ENCODE results near the gene ADAMTS1. TPM values are rescaled to one million over a fixed set of nuclear protein-coding genes. Genes with fewer than 3 reads are reported as not detected.

The ADAMTS1 gene
- total RNA-seq, 1 experiment from 2014 or later, result 17.8 TPM

DNA sequence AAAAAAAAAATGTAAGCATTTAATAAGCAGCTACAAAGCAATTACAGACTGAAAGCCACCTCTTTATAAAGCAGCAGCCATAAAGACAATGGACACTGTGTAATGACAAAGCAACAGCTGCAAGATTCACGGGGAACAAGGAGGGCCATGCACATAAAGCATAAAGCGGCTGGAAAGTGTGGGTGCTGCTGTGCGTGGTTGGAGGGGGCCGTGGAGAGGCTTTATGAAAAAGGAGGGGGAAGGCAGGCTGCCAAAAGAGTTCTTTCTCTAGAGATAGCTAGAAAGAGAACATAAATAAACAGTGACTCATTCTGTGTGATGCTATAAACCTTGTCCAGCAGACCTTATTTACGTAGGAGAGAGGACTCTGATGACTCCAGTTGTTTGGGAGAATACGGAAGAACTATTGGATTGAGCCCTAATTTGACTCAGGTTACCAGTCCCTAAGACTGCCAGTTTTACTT, 49.3 kb downstream of the ADAMTS1 start:
- peaks cover 1% of the 10 kb centered on the region in 2 experiments; a peak in 2 of 4 replicates for H3K4me1 Mint-ChIP-seq
- Histone ChIP-seq H2BK120ac (ENCODE audit: low read depth, low read length, poor library complexity, severe bottlenecking) (no peak overlapping the region), H3K79me1 (ENCODE audit: insufficient read depth, low read depth, low read length, poor library complexity, severe bottlenecking) (no peaks in the 10 kb centered on the region), H4K20me1 (ENCODE audit: control insufficient read depth, insufficient read depth, insufficient read length) (no peaks in the 10 kb centered on the region), H4K5ac (ENCODE audit: insufficient read length, low read depth, low read length) (no peak overlapping the region), H4K91ac (ENCODE audit: insufficient read length, low read depth, low read length) (no peak overlapping the region), H3K27me3 (ENCODE audit: insufficient read depth, low read length) (no peaks in the 10 kb centered on the region), H3K9me3 (ENCODE audit: control insufficient read depth, low read depth, low read length) (no peaks in the 10 kb centered on the region), H3K9ac (ENCODE audit: extremely low read depth, insufficient read length, low read length) (no peak overlapping the region), H3K4me2 (ENCODE audit: insufficient read depth, insufficient read length, low read length) (no peak overlapping the region), H3K56ac (ENCODE audit: insufficient read length, low read depth, low read length) (no peak overlapping the region), H2AFZ (ENCODE audit: low read length) (no peak overlapping the region), H3K18ac (ENCODE audit: insufficient read length, low read depth, low read length) (no peak overlapping the region), H3T11ph (ENCODE audit: low read length) (no peak overlapping the region), H2BK12ac (ENCODE audit: insufficient read length, low read depth, low read length) (no peak overlapping the region), H3K27ac (ENCODE audit: insufficient read length, low read depth, low read length) (no peak overlapping the region), H3K4me1 (ENCODE audit: insufficient read depth, low read length) (no peaks in the 10 kb centered on the region), H2BK20ac (ENCODE audit: low read depth, low read length, poor library complexity, severe bottlenecking) (no peak overlapping the region), H3K4ac (ENCODE audit: low read depth, low read length) (no peak overlapping the region), H2AK5ac (ENCODE audit: insufficient read length, low read length) (no peak overlapping the region), H3K79me2 (ENCODE audit: insufficient read depth, low read length) (no peaks in the 10 kb centered on the region), H2BK15ac (ENCODE audit: low read depth, low read length) (no peak overlapping the region), H4K8ac (replicated peaks; ENCODE audit: insufficient read length, low read depth, low read length) (no peak overlapping the region), H3K14ac (ENCODE audit: insufficient read depth, low read length) (no peak overlapping the region), H2BK5ac (ENCODE audit: insufficient read length, low read length) (no peak overlapping the region), H3K23ac (ENCODE audit: insufficient read length, low read depth, low read length) (no peak overlapping the region), H3K23me2 (ENCODE audit: insufficient read length, low read depth, low read length, poor library complexity, severe bottlenecking) (no peaks in the 10 kb centered on the region)
- H3K4me3 Mint-ChIP-seq, result no peak overlapping the region
- no peak for DNase-seq
- no peaks in the 10 kb centered on the region for H3K27me3 Mint-ChIP-seq (ENCODE audit: low read depth)
- H3K36me3 Mint-ChIP-seq (ENCODE audit: insufficient read depth in 1 of 3, low read depth in 3 of 3), result no peaks in the 10 kb centered on the region; a peak in 1 of 7 replicates
- WGBS (ENCODE audit: extremely low coverage, insufficient read length, low lambda C conversion rate), result no CpG with 5 or more reads among the region's 6 CpGs
- no peak overlapping the region; a peak in 1 of 7 replicates for H3K27ac Mint-ChIP-seq
- no peaks in the 10 kb centered on the region; a peak in 1 of 5 replicates for H3K9me3 Mint-ChIP-seq
- TF ChIP-seq, protein P1, sequence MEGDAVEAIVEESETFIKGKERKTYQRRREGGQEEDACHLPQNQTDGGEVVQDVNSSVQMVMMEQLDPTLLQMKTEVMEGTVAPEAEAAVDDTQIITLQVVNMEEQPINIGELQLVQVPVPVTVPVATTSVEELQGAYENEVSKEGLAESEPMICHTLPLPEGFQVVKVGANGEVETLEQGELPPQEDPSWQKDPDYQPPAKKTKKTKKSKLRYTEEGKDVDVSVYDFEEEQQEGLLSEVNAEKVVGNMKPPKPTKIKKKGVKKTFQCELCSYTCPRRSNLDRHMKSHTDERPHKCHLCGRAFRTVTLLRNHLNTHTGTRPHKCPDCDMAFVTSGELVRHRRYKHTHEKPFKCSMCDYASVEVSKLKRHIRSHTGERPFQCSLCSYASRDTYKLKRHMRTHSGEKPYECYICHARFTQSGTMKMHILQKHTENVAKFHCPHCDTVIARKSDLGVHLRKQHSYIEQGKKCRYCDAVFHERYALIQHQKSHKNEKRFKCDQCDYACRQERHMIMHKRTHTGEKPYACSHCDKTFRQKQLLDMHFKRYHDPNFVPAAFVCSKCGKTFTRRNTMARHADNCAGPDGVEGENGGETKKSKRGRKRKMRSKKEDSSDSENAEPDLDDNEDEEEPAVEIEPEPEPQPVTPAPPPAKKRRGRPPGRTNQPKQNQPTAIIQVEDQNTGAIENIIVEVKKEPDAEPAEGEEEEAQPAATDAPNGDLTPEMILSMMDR (conservative IDR thresholded peaks at IDR 0.05), result no peak
